RWPE2 (cell line): ENCODE results near the gene DOK4.

Experiments used
- ATAC-seq: fragments of 200-7000 bp; cut with Tn5 transposase; 3 replicates; pipeline ENCODE4 v1.9.1; 2021; ENCODE audit warnings: low read depth
- DNase-seq: peaks from one replicate; pipeline ENCODE4 v3.0.0-alpha.2; 2020; ENCODE audit warnings: low spot score
- H3K27ac ChIP-seq: fragments of 450-650 bp; 2 replicates; pipeline ENCODE4 v1.5.1; 2017; ENCODE audit warnings: mild to moderate bottlenecking; ENCODE audit not compliant: poor library complexity, severe bottlenecking
- H3K27me3 ChIP-seq: fragments of 250-450 bp; sonication (Bioruptor Pico); 2 replicates; pipeline ENCODE4 v1.5.1; 2021; ENCODE audit warnings: mild to moderate bottlenecking, moderate library complexity; ENCODE audit not compliant: insufficient read depth, poor library complexity, severe bottlenecking
- H3K36me3 ChIP-seq: fragments of 250-450 bp; sonication (Bioruptor Pico); 2 replicates; pipeline ENCODE4 v1.5.1; 2020; ENCODE audit warnings: low read depth, mild to moderate bottlenecking, moderate library complexity
- H3K4me1 ChIP-seq: fragments of 250-450 bp; sonication (Bioruptor Pico); 2 replicates; pipeline ENCODE4 v1.5.1; 2021; ENCODE audit warnings: mild to moderate bottlenecking, moderate library complexity; ENCODE audit not compliant: insufficient read depth, poor library complexity, severe bottlenecking
- H3K4me3 ChIP-seq: fragments of 250-450 bp; sonication (Bioruptor Pico); 2 replicates; pipeline ENCODE4 v1.5.1; 2021; ENCODE audit warnings: mild to moderate bottlenecking, moderate library complexity; ENCODE audit not compliant: severe bottlenecking
- H3K9me3 ChIP-seq: fragments of 250-450 bp; sonication (Bioruptor Pico); 2 replicates; pipeline ENCODE4 v1.5.1; 2021; ENCODE audit warnings: mild to moderate bottlenecking, moderate library complexity; ENCODE audit not compliant: severe bottlenecking
- TF ChIP-seq, protein P1 (sequence below): fragments of 450-650 bp; IDR thresholded peaks from one replicate; pipeline ENCODE4 v1.5.1; 2017; ENCODE audit warnings: mild to moderate bottlenecking, moderate library complexity; ENCODE audit not compliant: poor library complexity, severe bottlenecking

Gene DOK4

DNA sequence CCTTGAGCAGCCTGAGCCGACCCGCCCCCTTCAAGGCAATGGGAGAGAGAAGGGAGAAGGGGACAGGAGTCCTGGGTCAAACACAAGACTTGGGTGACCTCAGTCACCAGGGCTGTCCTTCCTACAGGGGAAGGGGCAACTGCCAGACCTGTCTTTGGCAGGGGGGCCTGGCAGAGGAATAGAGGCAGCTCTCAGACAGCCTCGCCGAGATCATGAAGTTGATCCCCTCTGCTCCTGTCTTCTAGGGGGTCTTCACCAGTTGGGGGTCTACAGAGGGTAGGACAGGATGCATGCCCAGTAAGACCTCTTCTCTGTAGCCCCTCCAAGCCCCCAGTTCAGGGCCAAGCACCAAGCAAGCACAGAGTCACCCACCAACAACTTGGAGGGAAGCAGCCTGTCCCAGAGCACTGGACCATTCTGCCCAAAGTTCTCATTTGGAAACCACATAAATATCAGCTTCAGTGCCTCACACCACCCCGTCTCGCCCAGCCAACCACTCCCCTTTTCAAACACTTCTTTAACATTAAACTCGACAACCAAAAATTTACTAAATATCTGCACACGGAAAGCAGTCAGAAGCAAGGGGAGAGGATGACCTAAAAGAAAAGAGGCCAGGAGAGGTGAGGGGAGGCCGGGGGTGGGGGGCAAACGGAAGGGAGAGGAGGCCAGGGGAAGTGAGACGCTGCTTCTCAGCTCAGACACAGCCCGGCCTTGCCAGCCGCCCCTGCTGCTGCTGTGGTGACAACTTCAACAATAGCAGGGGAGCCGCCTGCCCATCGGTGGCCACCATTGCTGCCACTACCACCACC is 7.7 kb downstream of the DOK4 start:
- TF ChIP-seq, protein P1, sequence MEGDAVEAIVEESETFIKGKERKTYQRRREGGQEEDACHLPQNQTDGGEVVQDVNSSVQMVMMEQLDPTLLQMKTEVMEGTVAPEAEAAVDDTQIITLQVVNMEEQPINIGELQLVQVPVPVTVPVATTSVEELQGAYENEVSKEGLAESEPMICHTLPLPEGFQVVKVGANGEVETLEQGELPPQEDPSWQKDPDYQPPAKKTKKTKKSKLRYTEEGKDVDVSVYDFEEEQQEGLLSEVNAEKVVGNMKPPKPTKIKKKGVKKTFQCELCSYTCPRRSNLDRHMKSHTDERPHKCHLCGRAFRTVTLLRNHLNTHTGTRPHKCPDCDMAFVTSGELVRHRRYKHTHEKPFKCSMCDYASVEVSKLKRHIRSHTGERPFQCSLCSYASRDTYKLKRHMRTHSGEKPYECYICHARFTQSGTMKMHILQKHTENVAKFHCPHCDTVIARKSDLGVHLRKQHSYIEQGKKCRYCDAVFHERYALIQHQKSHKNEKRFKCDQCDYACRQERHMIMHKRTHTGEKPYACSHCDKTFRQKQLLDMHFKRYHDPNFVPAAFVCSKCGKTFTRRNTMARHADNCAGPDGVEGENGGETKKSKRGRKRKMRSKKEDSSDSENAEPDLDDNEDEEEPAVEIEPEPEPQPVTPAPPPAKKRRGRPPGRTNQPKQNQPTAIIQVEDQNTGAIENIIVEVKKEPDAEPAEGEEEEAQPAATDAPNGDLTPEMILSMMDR, result no peak
- ATAC-seq (no peak), DNase-seq (no peak)
- H3K36me3 ChIP-seq, result peaks cover 4% of the 10 kb centered on the region; the same call in 1 of the 2 replicates
- no peak overlapping the region for H3K27ac ChIP-seq
- no peaks in the 10 kb centered on the region for H3K27me3 ChIP-seq
- no peak overlapping the region for H3K4me3 ChIP-seq
- no peaks in the 10 kb centered on the region for H3K9me3 ChIP-seq
- no peaks in the 10 kb centered on the region for H3K4me1 ChIP-seq

DNA sequence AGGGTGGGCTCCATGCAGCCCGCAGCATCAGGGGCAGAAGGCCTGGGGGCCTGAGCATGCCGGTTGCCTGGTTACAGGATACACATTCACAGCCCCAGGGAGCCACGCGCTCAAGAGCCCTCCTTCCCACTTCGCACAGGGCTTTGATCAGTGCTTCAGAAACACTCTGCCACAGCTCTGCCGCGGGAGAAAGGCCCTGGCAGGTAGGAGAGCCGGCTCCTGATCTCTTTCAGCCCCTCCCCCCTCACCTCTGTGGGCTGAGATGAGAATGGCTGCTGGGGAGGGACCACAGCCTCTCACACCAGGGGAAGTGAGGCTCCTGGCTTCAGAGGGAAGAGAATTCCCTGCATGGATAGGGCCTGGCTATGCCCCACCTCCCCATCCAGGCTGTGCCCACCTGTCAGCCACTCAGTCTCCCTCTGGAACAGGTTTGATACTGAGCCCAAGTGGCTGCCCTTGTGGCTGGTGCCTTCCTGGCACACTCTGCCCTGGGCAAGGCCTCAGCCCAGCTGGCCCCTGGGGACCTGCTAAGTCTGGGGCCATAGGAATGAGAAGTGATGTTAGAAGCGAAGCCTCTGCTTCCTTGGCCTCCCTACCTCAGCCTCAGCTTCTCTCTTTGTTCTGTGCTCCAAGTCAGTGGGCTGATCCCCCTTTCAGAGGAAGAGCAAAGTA is 8.6 kb downstream of the DOK4 start:
- TF ChIP-seq, protein P1, result no peak

DNA sequence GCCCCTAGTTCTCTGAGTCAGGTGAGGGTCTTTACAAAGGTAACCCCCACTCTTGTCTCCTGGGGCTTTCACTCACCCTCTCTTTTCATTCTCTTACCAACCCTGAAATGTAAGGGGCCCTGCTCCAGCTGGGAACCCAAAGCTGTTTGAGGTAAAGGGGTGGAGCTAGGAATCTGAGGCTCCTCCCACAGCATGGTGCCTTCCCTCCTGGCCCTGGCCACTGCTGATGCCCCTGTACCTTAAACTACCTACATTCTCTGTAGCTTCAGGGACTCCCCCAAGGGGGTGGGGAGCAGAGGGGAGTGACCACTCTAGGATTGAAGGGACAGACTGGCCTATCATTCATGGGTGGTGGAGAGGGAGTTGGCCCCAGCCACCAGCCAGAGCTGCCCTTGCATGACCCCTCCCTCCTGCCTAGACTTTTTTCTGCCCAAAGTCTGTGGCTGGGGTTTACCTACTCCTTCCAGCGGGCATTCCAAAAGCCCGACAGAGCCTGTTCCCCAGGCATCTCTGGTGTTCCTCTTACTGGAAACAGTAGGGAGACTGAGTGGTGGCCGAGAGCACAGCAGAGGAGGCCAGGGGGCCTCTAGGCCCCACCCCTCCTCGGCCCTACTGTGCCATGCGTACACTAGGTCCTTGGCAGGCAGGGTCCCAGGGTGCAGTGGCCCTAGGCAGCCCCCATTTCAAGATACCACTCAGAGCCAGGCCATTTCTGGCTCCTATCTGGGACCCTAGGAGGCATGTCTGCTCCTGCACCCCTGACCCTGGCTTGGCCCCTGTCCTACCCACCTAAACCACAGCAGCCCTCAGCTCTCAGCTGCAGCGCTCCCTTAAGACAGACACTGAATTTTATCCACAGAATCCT is 9.5 kb downstream of the DOK4 start:
- Histone ChIP-seq H3K4me3 (no peak overlapping the region), H3K4me1 (no peaks in the 10 kb centered on the region), H3K9me3 (no peaks in the 10 kb centered on the region), H3K27ac (no peak overlapping the region), H3K36me3 (peaks cover 12% of the 10 kb centered on the region; the same call in 1 of the 2 replicates), H3K27me3 (no peaks in the 10 kb centered on the region)
- DNase-seq (no peak), ATAC-seq (no peak)
- TF ChIP-seq, protein P1, result no peak

More for the DNA sequence above, 8.6 kb downstream of the DOK4 start:
- Histone ChIP-seq H3K4me1 (no peaks in the 10 kb centered on the region), H3K27ac (no peak overlapping the region), H3K4me3 (no peak overlapping the region), H3K27me3 (no peaks in the 10 kb centered on the region), H3K36me3 (peaks cover 5% of the 10 kb centered on the region; the same call in 1 of the 2 replicates), H3K9me3 (no peaks in the 10 kb centered on the region)
- no peak for ATAC-seq
- no peak for DNase-seq

DNA sequence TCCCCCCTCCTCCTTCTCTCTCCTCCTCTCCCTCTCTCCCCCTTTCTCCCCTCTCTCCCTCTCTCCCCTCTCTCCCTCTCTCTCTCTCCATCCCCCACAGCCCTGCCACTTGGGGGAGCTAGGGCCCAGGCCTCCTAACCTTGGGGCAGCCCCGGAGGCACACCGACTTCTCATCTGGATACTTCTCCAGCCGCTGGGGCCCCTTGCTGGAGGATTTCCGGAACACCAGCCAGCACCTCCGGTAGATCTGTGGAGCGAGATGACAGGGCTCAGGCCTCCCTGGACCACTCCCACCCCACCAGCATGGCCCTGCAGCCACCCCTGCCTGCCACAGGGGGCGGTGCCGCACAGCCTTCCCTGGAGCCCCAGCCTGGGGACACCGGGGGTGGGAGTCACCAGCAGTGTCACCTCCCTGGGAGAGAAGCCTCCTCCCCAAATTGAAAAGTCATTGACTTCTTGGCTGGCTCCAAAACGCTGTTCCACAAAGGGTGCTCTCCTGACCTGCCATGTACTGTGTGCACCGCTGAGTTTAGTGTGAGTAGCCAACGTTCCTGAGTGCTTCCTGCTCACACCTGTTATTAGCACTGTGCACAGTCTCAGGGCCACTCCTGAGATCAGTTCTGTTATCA is 10.5 kb downstream of the DOK4 start:
- TF ChIP-seq, protein P1, result peak; percentile 35
- no peaks in the 10 kb centered on the region for H3K4me1 ChIP-seq
- no peaks in the 10 kb centered on the region for H3K9me3 ChIP-seq
- peaks cover 19% of the 10 kb centered on the region for H3K36me3 ChIP-seq
- H3K4me3 ChIP-seq, result no peak overlapping the region
- no peak overlapping the region for H3K27ac ChIP-seq
- peak; percentile 44; the same call in 1 of the 3 replicates for ATAC-seq
- DNase-seq, result no peak
- H3K27me3 ChIP-seq, result no peaks in the 10 kb centered on the region
